ENCODE results near the gene KAT2A. TPM values are rescaled to one million over a fixed set of nuclear protein-coding genes. Genes with fewer than 3 reads are reported as not detected.

Gene KAT2A
- polyA plus RNA-seq, 1 experiment = 13.6 TPM

GRCh38 chr17:42096360-42097111, 24.6 kb downstream of the KAT2A start:
- no peaks in the 10 kb centered on the region for H3K9me3 ChIP-seq (ENCODE audit: control insufficient read depth, insufficient read depth, low read length)
- DNase-seq (ENCODE audit: low read depth, low spot score) = no peak
- POLR2A ChIA-PET = no interaction called here
- H3K27me3 ChIP-seq (ENCODE audit: control insufficient read depth, insufficient read depth, low read length) = peaks cover 54% of the 10 kb centered on the region
- TF ChIP-seq, protein P1, sequence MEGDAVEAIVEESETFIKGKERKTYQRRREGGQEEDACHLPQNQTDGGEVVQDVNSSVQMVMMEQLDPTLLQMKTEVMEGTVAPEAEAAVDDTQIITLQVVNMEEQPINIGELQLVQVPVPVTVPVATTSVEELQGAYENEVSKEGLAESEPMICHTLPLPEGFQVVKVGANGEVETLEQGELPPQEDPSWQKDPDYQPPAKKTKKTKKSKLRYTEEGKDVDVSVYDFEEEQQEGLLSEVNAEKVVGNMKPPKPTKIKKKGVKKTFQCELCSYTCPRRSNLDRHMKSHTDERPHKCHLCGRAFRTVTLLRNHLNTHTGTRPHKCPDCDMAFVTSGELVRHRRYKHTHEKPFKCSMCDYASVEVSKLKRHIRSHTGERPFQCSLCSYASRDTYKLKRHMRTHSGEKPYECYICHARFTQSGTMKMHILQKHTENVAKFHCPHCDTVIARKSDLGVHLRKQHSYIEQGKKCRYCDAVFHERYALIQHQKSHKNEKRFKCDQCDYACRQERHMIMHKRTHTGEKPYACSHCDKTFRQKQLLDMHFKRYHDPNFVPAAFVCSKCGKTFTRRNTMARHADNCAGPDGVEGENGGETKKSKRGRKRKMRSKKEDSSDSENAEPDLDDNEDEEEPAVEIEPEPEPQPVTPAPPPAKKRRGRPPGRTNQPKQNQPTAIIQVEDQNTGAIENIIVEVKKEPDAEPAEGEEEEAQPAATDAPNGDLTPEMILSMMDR (IDR thresholded peaks at IDR 0.05; ENCODE audit: low read depth, low read length) = no peak
- no peak overlapping the region for H3K27ac ChIP-seq (ENCODE audit: low read depth, low read length)
- H3K4me3 ChIP-seq (ENCODE audit: low read depth, low read length) = no peak overlapping the region
- CTCF ChIA-PET = interaction anchor here (1.0 to 1.2 kb wide), 3 partner anchors 9 to 78 kb away, joined by 3 to 4 read pairs (median 3); no protein-coding TSS in a partner anchor

GRCh38 chr17:42094375-42095069, 26.6 kb downstream of the KAT2A start:
- no peak overlapping the region for H3K4me3 ChIP-seq (ENCODE audit: low read depth, low read length)
- POLR2A ChIA-PET = no interaction called here
- no peaks in the 10 kb centered on the region for H3K9me3 ChIP-seq (ENCODE audit: control insufficient read depth, insufficient read depth, low read length)
- no peak overlapping the region for H3K27ac ChIP-seq (ENCODE audit: low read depth, low read length)
- no peak for DNase-seq (ENCODE audit: low read depth, low spot score)
- CTCF ChIA-PET = no interaction called here
- peaks cover 56% of the 10 kb centered on the region for H3K27me3 ChIP-seq (ENCODE audit: control insufficient read depth, insufficient read depth, low read length)
- TF ChIP-seq, protein P1 (IDR thresholded peaks at IDR 0.05; ENCODE audit: low read depth, low read length) = no peak

DNA sequence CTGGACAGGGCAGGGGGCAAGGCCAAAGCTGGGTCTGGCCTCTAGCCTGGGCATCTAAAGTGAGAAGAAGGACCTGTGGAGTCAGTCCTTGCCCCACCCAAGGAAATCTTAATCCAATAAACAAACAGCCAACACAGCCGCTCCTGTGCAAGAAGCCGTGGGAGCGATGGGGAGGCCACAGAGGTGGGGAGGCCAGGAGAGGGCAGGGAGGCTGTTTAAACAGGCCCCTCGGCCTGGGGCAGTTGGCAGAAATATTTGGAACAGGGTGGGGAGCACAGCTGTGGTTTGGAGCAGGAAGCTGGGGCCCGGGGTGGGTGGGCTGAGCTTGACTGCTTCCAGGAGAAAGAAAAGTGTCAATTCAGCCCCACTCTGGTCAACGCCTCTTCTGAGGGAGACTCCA, 28.2 kb downstream of the KAT2A start:
- CTCF ChIA-PET = interaction anchor here (2.1 kb wide), 1 partner anchor 9 kb away, joined by 7 read pairs; no protein-coding TSS in a partner anchor
- POLR2A ChIA-PET = no interaction called here
- DNase-seq (ENCODE audit: low read depth, low spot score) = no peak
- Histone ChIP-seq H3K27ac (ENCODE audit: low read depth, low read length) (no peak overlapping the region), H3K9me3 (ENCODE audit: control insufficient read depth, insufficient read depth, low read length) (no peaks in the 10 kb centered on the region), H3K27me3 (ENCODE audit: control insufficient read depth, insufficient read depth, low read length) (peaks cover 52% of the 10 kb centered on the region), H3K4me3 (ENCODE audit: low read depth, low read length) (no peak overlapping the region)
- TF ChIP-seq, protein P1 (IDR thresholded peaks at IDR 0.05; ENCODE audit: low read depth, low read length) = no peak

DNA sequence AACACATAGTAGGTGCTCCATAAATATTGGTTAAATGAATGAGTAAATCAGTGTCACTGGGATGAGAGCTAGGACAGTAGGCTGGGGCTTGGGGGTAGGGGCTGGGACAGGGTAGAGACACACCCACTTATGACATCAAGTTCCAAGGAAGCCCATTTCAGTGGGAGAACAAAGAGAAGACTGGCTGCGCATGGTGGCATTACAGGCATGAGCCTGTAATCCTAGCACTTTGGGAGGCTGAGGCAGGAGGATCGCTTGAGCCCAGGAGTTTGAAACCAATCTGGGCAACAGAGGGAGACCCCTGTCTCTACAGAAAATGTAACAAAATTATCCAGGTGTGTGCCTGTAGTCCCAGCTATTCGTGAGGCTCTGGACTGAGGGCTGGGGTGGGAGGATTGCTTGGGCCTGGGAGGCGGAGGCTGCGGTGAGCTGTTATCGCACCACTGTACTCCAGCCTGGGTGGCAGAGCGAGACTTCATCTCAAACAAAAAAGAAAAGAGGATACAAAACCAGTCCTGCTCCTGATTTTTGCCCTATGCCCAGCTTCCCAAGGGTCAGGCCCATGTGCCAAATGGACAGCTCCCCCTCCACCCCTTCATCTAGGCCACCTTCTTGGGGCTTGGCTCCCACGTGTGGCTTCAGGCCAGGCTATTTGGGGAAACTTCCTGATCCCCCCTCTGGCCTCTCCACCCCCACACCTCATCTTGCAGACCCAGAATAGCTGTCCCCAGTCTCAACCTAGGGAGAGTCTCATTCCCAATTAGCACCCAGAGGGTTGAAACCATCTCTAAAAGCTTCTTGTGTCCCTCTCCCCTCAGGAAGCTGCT, 30.0 kb downstream of the KAT2A start:
- Histone ChIP-seq H3K4me3 (ENCODE audit: low read depth, low read length) (no peak overlapping the region), H3K9me3 (ENCODE audit: control insufficient read depth, insufficient read depth, low read length) (no peaks in the 10 kb centered on the region), H3K27me3 (ENCODE audit: control insufficient read depth, insufficient read depth, low read length) (peaks cover 35% of the 10 kb centered on the region), H3K27ac (ENCODE audit: low read depth, low read length) (no peak overlapping the region)
- DNase-seq (ENCODE audit: low read depth, low spot score) = no peak
- TF ChIP-seq, protein P1 (IDR thresholded peaks at IDR 0.05; ENCODE audit: low read depth, low read length) = no peak
- ChIA-PET CTCF (interaction anchor here (1.1 to 2.1 kb wide), 2 partner anchors 11 to 24 kb away, joined by 3 to 7 read pairs; no protein-coding TSS in a partner anchor), POLR2A (no interaction called here)
